Left renal cortex interstitium (tissue), 4 donors: Measurements from ENCODE around the gene NEU2. TPM values are rescaled to one million over a fixed set of nuclear protein-coding genes. Genes with fewer than 3 reads are reported as not detected.
"Not testable (repeated sequence)": the region's sequence is repeated elsewhere in the genome, so short reads cannot be mapped to it uniquely, and the experiment has no call there.

Source experiments
- DNase-seq, 4 donors: peaks; one replicate each; pipeline ENCODE4 v3.0.0-alpha.2; 2013; ENCODE audit warnings: low read depth in 4 of 4, low spot score in 2 of 4, missing footprints in 1 of 4
- polyA plus RNA-seq, 4 donors: library from polyadenylated mRNA; unstranded; fragments of 120-200 nt; gene quantifications; one replicate each; pipeline ENCODE4 v1.2.1, GENCODE V29; 2013; ENCODE audit not compliant: insufficient read length in 4 of 4

NEU2 gene
- polyA plus RNA-seq, 4 donors: not detected

- no peak for DNase-seq
Observed at GRCh38 chr2:233033672-233034071, 1.2 kb downstream of the NEU2 start.

- no peak for DNase-seq
Observed at GRCh38 chr2:233034091-233034882, 1.8 kb downstream of the NEU2 start.

- no peak for DNase-seq
Observed at GRCh38 chr2:233035426-233036161, 3.1 kb downstream of the NEU2 start.

GRCh38 chr2:233036162-233036838, 3.8 kb downstream of the NEU2 start:
- DNase-seq: no peak

DNA sequence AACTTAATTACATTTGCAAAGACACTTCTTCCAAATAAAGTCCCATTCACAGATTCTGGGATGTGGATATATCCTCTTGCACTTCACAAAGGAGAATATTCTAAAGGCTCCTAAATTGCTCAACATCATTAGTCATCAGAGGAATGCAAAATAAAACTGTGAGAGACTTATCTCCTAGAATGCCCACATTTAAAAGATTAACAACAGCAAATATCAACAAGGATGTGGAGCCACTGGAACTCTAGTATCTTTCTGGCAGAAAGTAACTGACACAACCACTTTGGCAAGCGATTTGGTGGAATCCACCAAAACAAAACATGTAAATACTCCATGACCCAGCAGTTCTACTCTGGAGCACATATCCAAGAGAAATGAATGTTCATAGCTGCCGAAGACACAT, 4.6 kb downstream of the NEU2 start:
- DNase-seq: no peak

GRCh38 chr2:233039212-233039845, 6.9 kb downstream of the NEU2 start:
- DNase-seq: no peak

DNA sequence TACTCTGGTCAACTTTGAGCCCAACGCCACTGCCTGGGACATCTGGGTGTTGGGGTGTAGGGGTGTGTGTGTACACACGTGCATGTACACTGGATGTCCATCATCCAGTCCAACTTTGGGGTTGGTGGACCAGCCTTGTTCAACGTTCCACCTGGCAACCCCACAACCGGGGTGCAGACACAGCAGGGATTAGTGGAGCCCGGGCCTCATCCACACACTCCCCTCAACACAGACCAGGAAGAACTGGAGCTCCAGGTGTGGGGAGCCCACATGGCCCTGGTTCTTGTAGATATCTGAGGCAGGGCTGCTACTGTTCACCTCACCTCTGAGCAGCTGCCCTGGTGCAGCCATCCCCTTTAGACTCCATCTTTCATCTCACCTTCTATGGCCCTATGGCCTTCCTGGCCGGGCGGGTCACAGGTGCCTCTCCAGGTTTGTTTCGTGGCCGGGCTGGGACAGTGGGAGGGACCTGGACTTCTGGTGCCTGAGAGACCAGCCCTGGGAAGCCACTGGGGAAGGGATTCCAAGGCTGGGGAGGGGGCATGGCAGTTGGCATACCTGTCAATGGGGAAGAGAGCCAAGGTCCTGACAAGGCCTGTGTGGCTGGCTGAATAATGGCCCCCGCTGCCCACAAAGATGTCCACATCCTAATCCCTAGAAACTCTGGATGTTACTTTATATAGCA, 7.5 kb downstream of the NEU2 start:
- DNase-seq: no peak

DNA sequence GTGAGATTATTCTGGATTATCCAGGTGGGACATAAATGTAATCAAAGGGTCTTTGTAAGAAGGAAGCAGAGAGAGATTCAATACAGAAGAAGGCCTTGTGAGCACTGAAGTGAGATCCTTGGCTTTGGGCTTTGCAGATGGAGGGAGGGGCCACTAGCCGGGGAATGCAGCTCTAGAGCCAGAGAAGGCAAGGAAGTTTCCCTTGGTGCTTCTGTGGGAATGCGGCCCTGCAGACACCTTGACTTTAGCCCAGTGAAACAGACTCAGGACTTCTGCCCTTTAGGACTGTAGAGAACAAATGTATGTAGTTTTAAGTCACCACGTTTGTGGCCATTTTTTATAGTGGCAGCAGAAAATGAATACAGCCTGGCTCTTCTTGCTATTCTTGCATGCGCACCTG, 8.1 kb downstream of the NEU2 start:
- no peak for DNase-seq

DNA sequence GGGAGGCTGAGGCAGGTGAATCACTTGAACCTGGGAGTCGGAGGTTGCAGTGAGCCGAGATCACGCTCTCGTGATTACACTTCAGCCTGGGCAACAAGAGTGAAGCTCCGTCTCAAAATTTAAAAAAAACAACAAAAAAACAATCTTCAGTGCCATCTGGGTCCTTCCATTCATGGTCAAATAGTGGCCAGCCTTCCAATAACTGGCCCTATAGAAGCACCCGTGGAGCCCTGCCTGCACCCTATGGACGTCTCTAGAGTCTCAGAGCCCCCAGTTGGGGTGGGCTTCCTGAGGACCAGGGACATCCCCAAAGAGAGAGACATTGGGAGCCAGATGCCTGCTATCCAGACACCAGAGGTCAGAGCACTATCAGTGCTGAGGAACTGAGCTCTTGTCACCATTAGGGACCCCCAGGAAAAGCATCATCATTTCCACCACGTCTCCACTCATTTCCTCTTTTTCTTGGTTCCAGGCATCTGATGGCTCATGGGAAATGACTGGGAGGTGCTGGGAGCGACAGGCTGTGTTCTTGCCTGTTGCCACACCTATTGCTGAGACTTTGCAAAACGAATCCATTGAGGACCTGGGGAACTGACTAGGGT, 9.4 kb downstream of the NEU2 start:
- DNase-seq: no peak

GRCh38 chr2:233042549-233042948, 10.1 kb downstream of the NEU2 start:
- DNase-seq: no peak

GRCh38 chr2:233044974-233045605, 12.6 kb downstream of the NEU2 start:
- DNase-seq: no peak

- DNase-seq: no peak
Observed at GRCh38 chr2:233047206-233047605, 14.7 kb downstream of the NEU2 start.

- DNase-seq: no peak
Observed at GRCh38 chr2:233047667-233048066, 15.2 kb downstream of the NEU2 start.

DNA sequence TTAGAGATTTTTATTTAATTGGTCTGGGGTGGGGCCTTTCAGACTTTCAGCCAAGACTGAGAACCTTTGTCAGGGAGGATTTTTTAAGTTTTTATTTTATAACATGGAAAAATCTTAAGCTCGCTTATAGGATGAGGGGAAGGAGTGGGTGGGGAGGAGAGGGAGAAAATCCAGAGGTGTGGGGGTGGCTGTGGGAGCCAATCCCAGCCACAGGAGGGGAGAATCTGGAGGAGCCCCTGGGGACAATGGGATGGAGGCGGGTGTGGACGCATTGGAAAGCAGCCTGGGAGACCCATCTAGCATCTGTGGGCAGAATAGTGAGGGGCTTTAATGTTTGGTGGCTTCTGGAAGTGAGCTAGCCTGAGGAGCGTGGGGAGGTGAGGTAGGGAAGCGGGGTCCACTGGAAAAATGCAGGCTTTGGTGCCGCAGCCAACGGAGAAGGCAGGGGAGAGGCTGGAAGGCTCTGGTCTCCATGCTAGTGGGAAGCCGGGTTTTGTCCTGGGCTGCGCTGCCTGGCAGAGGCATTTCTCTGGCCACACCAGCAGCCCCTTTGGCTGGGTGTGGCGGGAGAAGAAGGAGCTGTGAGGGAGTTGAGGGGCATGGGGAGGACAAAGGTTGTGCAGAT, 16.2 kb downstream of the NEU2 start:
- DNase-seq: no peak

GRCh38 chr2:233049194-233049761, 16.8 kb downstream of the NEU2 start:
- DNase-seq: no peak

- no peak for DNase-seq
Observed at GRCh38 chr2:233051241-233052149, 19.0 kb downstream of the NEU2 start.

GRCh38 chr2:233052517-233052916, 20.0 kb downstream of the NEU2 start:
- not testable (repeated sequence) for DNase-seq
